Epithelial cell of proximal tubule (primary cell): ENCODE results near the gene ZNF76. TPM values are rescaled to one million over a fixed set of nuclear protein-coding genes. Genes with fewer than 3 reads are reported as not detected.

Source experiments
- DNase-seq: peaks from one replicate; pipeline ENCODE4 v3.0.0-alpha.2; 2011; ENCODE audit warnings: low read depth
- H3K4me3 ChIP-seq: 2 replicates; pipeline ENCODE4 v1.5.1; 2011; ENCODE audit warnings: low read depth, mild to moderate bottlenecking, low read length
- total RNA-seq: library from RNA; depleted of rRNA; stranded (reverse); fragments of >200 nt; gene quantifications from 2 replicates; pipeline ENCODE4 v1.2.3, GENCODE V29; 2015
- TF ChIP-seq, protein P1 (sequence below): conservative IDR thresholded peaks from 2 replicates; pipeline ENCODE4 v1.5.1; 2012; ENCODE audit warnings: low read depth, mild to moderate bottlenecking, low read length

The ZNF76 gene
- total RNA-seq, 1 donor from 2014 or later, result 11.5 TPM

DNA sequence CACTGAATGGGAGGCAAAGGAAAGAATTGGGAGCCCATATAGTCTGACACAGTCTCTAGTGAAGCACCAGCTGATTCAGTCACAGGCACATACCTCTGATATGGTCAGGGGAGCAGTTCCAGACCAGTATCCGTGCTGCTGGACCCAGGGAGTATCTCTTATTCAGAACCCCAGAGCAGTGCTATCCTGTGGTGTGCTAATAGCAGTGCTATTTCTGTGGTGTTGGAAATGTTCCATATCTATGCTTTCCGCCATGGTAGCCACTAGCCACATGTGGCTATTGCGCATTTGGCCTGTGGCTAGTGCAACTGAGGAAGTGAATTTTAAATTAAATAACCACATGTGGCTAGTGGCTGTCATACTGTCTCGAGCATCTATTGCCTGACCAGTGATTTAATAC, 34.8 kb upstream of the ZNF76 start:
- DNase-seq, result no peak

DNA sequence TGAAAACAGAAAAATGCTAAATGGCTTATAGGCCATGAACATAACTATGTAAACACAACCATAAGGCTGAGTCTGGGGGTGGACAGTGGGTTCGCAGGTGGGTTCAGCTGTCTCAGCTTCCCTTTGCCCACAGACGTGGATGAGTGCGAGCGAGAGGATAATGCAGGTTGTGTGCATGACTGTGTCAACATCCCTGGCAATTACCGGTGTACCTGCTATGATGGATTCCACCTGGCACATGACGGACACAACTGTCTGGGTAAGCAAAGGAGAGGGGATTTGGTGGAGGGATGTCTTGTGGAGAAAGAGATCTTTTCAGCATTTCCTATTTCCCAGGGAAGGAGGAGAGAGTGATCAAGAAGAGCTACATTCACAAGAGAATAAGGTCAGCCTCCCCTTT, 31.1 kb upstream of the ZNF76 start:
- TF ChIP-seq, protein P1, sequence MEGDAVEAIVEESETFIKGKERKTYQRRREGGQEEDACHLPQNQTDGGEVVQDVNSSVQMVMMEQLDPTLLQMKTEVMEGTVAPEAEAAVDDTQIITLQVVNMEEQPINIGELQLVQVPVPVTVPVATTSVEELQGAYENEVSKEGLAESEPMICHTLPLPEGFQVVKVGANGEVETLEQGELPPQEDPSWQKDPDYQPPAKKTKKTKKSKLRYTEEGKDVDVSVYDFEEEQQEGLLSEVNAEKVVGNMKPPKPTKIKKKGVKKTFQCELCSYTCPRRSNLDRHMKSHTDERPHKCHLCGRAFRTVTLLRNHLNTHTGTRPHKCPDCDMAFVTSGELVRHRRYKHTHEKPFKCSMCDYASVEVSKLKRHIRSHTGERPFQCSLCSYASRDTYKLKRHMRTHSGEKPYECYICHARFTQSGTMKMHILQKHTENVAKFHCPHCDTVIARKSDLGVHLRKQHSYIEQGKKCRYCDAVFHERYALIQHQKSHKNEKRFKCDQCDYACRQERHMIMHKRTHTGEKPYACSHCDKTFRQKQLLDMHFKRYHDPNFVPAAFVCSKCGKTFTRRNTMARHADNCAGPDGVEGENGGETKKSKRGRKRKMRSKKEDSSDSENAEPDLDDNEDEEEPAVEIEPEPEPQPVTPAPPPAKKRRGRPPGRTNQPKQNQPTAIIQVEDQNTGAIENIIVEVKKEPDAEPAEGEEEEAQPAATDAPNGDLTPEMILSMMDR, result no peak
- DNase-seq, result no peak
- no peak overlapping the region for H3K4me3 ChIP-seq

More for the DNA sequence above, 34.8 kb upstream of the ZNF76 start:
- TF ChIP-seq, protein P1, result no peak
- H3K4me3 ChIP-seq, result no peak overlapping the region

- TF ChIP-seq, protein P1, result no peak
- no peak for DNase-seq
- no peak overlapping the region for H3K4me3 ChIP-seq
Observed at GRCh38 chr6:35229304-35229703, 30.2 kb upstream of the ZNF76 start.

DNA sequence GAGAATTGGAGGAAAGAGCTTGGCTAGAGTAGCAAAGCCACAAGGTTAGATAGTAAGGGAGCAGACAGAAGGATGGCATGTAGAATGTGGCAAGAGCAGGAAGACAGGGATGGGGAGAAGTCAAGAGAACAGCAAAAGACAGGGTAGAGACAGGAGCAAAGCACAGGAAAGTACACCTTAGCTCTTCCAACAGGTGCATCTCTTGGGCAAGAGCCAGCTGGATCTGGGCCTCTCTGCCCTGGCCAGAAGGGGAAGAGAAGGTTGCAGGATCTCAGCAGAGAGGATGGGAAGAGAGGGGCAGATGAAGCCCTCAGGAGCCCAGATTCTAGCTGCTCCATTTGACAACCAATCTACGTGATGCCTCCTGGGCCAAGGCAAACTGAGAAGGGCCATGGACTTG, 29.0 kb upstream of the ZNF76 start:
- no peak overlapping the region for H3K4me3 ChIP-seq
- DNase-seq, result no peak
- TF ChIP-seq, protein P1, result no peak

GRCh38 chr6:35230950-35231349, 28.6 kb upstream of the ZNF76 start:
- DNase-seq, result no peak
- TF ChIP-seq, protein P1, result no peak
- no peak overlapping the region for H3K4me3 ChIP-seq

- H3K4me3 ChIP-seq, result no peak overlapping the region
- no peak for DNase-seq
- TF ChIP-seq, protein P1, result no peak
Observed at GRCh38 chr6:35231563-35231962, 28.0 kb upstream of the ZNF76 start.

- TF ChIP-seq, protein P1, result no peak
- H3K4me3 ChIP-seq, result no peak overlapping the region
- DNase-seq, result no peak
Observed at GRCh38 chr6:35234901-35235300, 24.6 kb upstream of the ZNF76 start.
